Esophagus squamous epithelium (tissue), 4 donors: ENCODE measurements around the gene ERBB3.

Experiments used
- CTCF ChIP-seq, 6 experiments: fragments of 450-650 bp in 4 of 6; fragments of 200-600 bp in 2 of 6; sonication (generic) in 2 of 6; IDR thresholded peaks; one replicate each; pipeline ENCODE4 v1.5.1; 2016 to 2019; ENCODE audit warnings: antibody characterized with exemption in 6 of 6, mild to moderate bottlenecking in 4 of 6, moderate library complexity in 4 of 6
- POLR2A ChIP-seq, 4 donors: fragments of 450-650 bp; IDR thresholded peaks; one replicate each; pipeline ENCODE4 v1.6.1; 2017; ENCODE audit warnings: antibody characterized with exemption in 4 of 4, mild to moderate bottlenecking in 4 of 4, moderate library complexity in 3 of 4

GRCh38 chr12:56130876-56131275 lies 50.9 kb downstream of the ERBB3 start:
- TF ChIP-seq POLR2A (IDR thresholded peaks at IDR 0.05) = no peak
- no peak for TF ChIP-seq CTCF (IDR thresholded peaks at IDR 0.05)
